T-cell (primary cell): Measurements from ENCODE around the gene DLGAP1. TPM values are rescaled to one million over a fixed set of nuclear protein-coding genes. Genes with fewer than 3 reads are reported as not detected.

Experiments used
- ATAC-seq, 4 experiments: fragments of 200-7000 bp in 3 of 4; fragments of 150-1000 bp in 1 of 4; cut with Tn5 transposase; replicated peaks in 1 of 4; 1 replicate in 3 of 4; 2 replicates in 1 of 4; pipeline ENCODE4 v1.10.0; 2021; ENCODE audit warnings: moderate library complexity in 3 of 4, mild to moderate bottlenecking in 2 of 4, moderate number of reproducible peaks in 1 of 4
- CTCF ChIA-PET, 2 donors: fragments of 300-600 bp; sonication (Branson Sonifier 250); formaldehyde crosslinking; loops; one replicate each; lab custom pipeline; 2022; ENCODE audit warnings: antibody characterized with exemption in 2 of 2; lab: Charles Lee
- POLR2A ChIA-PET, 2 donors: fragments of 300-600 bp; sonication (Branson Sonifier 250); formaldehyde crosslinking; loops; one replicate each; lab custom pipeline; 2022; ENCODE audit warnings: antibody characterized with exemption in 2 of 2; lab: Charles Lee
- DNase-seq, 35 experiments: peaks; one replicate each; pipeline versions ENCODE4 v3.0.0 to v3.0.0-alpha.2; 2013 to 2023
- H3K27ac ChIP-seq: one replicate; pipeline ENCODE4 v1.5.1; 2013; ENCODE audit warnings: low read length
- H3K27me3 ChIP-seq, 2 experiments: replicated peaks in 1 of 2; 1 replicate in 1 of 2; 2 replicates in 1 of 2; pipeline versions ENCODE4 v1.6.1 to v1.7.0; 2013; ENCODE audit warnings: low read length in 1 of 2, mixed read lengths in 1 of 2; ENCODE audit not compliant: control insufficient read depth in 2 of 2, insufficient read depth in 2 of 2; ENCODE audit errors: extremely low read depth in 1 of 2
- H3K36me3 ChIP-seq, 2 donors: 1 replicate in 1 of 2; 2 replicates in 1 of 2; pipeline versions ENCODE4 v1.6.1 to v1.7.0; 2013; ENCODE audit warnings: low read length in 1 of 2; ENCODE audit not compliant: control insufficient read depth in 2 of 2, insufficient read depth in 1 of 2; ENCODE audit errors: extremely low read depth in 1 of 2
- H3K4me1 ChIP-seq, 2 experiments: 1 replicate in 1 of 2; 2 replicates in 1 of 2; pipeline versions ENCODE4 v1.6.1 to v1.7.0; 2013; ENCODE audit warnings: low read length in 2 of 2, mixed read lengths in 1 of 2; ENCODE audit not compliant: insufficient read depth in 2 of 2, control insufficient read depth in 1 of 2; ENCODE audit errors: extremely low read depth in 1 of 2
- H3K4me3 ChIP-seq, 2 donors: 1 replicate in 1 of 2; 2 replicates in 1 of 2; pipeline versions ENCODE4 v1.5.1 to v1.7.0; 2013; ENCODE audit warnings: mild to moderate bottlenecking in 2 of 2, low read length in 1 of 2, moderate library complexity in 1 of 2; ENCODE audit not compliant: control insufficient read depth in 1 of 2; ENCODE audit errors: extremely low read depth in 1 of 2
- H3K9me3 ChIP-seq: 2 replicates; pipeline ENCODE4 v1.7.0; 2013
- H3K27ac Mint-ChIP-seq, 2 donors: one replicate each; pipeline ENCODE4 v1.8.0; 2020 to 2021; ENCODE audit warnings: mild to moderate bottlenecking in 2 of 2, mixed read lengths in 2 of 2
- H3K27me3 Mint-ChIP-seq, 2 donors: one replicate each; pipeline ENCODE4 v1.8.0; 2021 to 2022; ENCODE audit warnings: mixed read lengths in 2 of 2
- H3K36me3 Mint-ChIP-seq: one replicate; pipeline ENCODE4 v1.8.0; 2021; ENCODE audit warnings: mixed read lengths
- H3K4me1 Mint-ChIP-seq, 3 donors: one replicate each; pipeline ENCODE4 v1.8.0; 2020 to 2022; ENCODE audit warnings: mixed read lengths in 3 of 3, mild to moderate bottlenecking in 1 of 3
- H3K4me3 Mint-ChIP-seq, 3 donors: one replicate each; pipeline ENCODE4 v1.8.0; 2020 to 2022; ENCODE audit warnings: mild to moderate bottlenecking in 3 of 3, mixed read lengths in 3 of 3, moderate library complexity in 3 of 3
- H3K9me3 Mint-ChIP-seq, 3 donors: one replicate each; pipeline ENCODE4 v1.8.0; 2020 to 2022; ENCODE audit warnings: mixed read lengths in 3 of 3
- WGBS: methylation state at CpG from one replicate; pipeline ENCODE4 v1.1.5; 2013; ENCODE audit warnings: missing lambda C conversion rate; ENCODE audit not compliant: insufficient coverage; 5-methylcytosine and 5-hydroxymethylcytosine counted together
- total RNA-seq, 35 experiments: library from RNA in 6 of 35; stranded (reverse) in 6 of 35; fragments of 120-200 nt in 1 of 35; gene quantifications; one replicate each; pipeline versions ENCODE4 v1.2.1 to v1.2.4 and lab custom pipeline; 2013 to 2026

Gene DLGAP1
- total RNA-seq, 5 donors from 2014 or later (not counting 1 experiment from before 2014, with no cell fraction given), result 0.25 to 1.8 (median 0.26) TPM

- peaks cover 0 to 6% (median 4%) of the 10 kb centered on the region in 3 donors for H3K9me3 Mint-ChIP-seq
- WGBS, result 89% methylated on average over 3 of the region's 3 CpGs
- H3K27ac Mint-ChIP-seq, result no peak overlapping the region
- Histone ChIP-seq H3K27me3 (no peaks in the 10 kb centered on the region), H3K4me3 (no peak overlapping the region), H3K27ac (no peak overlapping the region), H3K36me3 (no peaks in the 10 kb centered on the region), H3K9me3 (no peaks in the 10 kb centered on the region), H3K4me1 (no peaks in the 10 kb centered on the region)
- DNase-seq, result no peak
- no peaks in the 10 kb centered on the region for H3K36me3 Mint-ChIP-seq
- H3K4me3 Mint-ChIP-seq, result no peak overlapping the region
- no peak for ATAC-seq
- H3K4me1 Mint-ChIP-seq, result no peaks in the 10 kb centered on the region
- peaks cover 2 to 12% of the 10 kb centered on the region in 2 donors for H3K27me3 Mint-ChIP-seq
- ChIA-PET CTCF (no interaction called here), POLR2A (no interaction called here)
Measured at GRCh38 chr18:3855966-3856365, 599.1 kb downstream of the DLGAP1 start.

- no CpG with 5 or more reads among the region's 2 CpGs for WGBS
- Mint-ChIP-seq H3K4me3 (no peak overlapping the region), H3K27ac (no peak overlapping the region), H3K27me3 (peaks cover 5 to 11% of the 10 kb centered on the region in 2 donors), H3K36me3 (no peaks in the 10 kb centered on the region), H3K4me1 (no peaks in the 10 kb centered on the region), H3K9me3 (peaks cover 0 to 6% (median 4%) of the 10 kb centered on the region in 3 donors)
- Histone ChIP-seq H3K36me3 (no peaks in the 10 kb centered on the region), H3K4me1 (no peaks in the 10 kb centered on the region), H3K4me3 (no peak overlapping the region), H3K27me3 (no peaks in the 10 kb centered on the region), H3K27ac (no peak overlapping the region), H3K9me3 (no peaks in the 10 kb centered on the region)
- ChIA-PET CTCF (no interaction called here), POLR2A (no interaction called here)
- ATAC-seq (no peak), DNase-seq (no peak)
Measured at GRCh38 chr18:3852321-3852720, 602.8 kb downstream of the DLGAP1 start.

- Histone ChIP-seq H3K4me1 (no peaks in the 10 kb centered on the region), H3K4me3 (no peak overlapping the region), H3K36me3 (no peaks in the 10 kb centered on the region), H3K9me3 (no peaks in the 10 kb centered on the region), H3K27ac (no peak overlapping the region), H3K27me3 (no peaks in the 10 kb centered on the region)
- no peaks in the 10 kb centered on the region for H3K36me3 Mint-ChIP-seq
- H3K9me3 Mint-ChIP-seq, result peaks cover 0 to 6% (median 4%) of the 10 kb centered on the region in 3 donors
- no peak overlapping the region for H3K4me3 Mint-ChIP-seq
- ATAC-seq (no peak), DNase-seq (no peak)
- 68% methylated on average over 2 of the region's 2 CpGs for WGBS
- no peak overlapping the region for H3K27ac Mint-ChIP-seq
- peaks cover 7 to 13% of the 10 kb centered on the region in 2 donors for H3K27me3 Mint-ChIP-seq
- H3K4me1 Mint-ChIP-seq, result no peaks in the 10 kb centered on the region
- ChIA-PET POLR2A (no interaction called here), CTCF (no interaction called here)
Measured at GRCh38 chr18:3851159-3851558, 603.9 kb downstream of the DLGAP1 start.

GRCh38 chr18:3848316-3848715 lies 606.8 kb downstream of the DLGAP1 start:
- H3K9me3 ChIP-seq, result no peaks in the 10 kb centered on the region
- H3K27me3 Mint-ChIP-seq, result peaks cover 5 to 15% of the 10 kb centered on the region in 2 donors
- ChIA-PET CTCF (no interaction called here), POLR2A (no interaction called here)
- H3K4me3 ChIP-seq, result no peak overlapping the region
- H3K4me1 ChIP-seq, result no peaks in the 10 kb centered on the region
- no peaks in the 10 kb centered on the region for H3K27me3 ChIP-seq
- WGBS, result 83% methylated on average over 1 of the region's 3 CpGs
- no peaks in the 10 kb centered on the region for H3K36me3 ChIP-seq
- DNase-seq (no peak), ATAC-seq (no peak)
- no peaks in the 10 kb centered on the region for H3K4me1 Mint-ChIP-seq
- no peak overlapping the region for H3K27ac ChIP-seq
- H3K9me3 Mint-ChIP-seq, result peaks cover 0 to 6% (median 4%) of the 10 kb centered on the region in 3 donors
- H3K4me3 Mint-ChIP-seq, result no peak overlapping the region
- H3K36me3 Mint-ChIP-seq, result no peaks in the 10 kb centered on the region
- H3K27ac Mint-ChIP-seq, result no peak overlapping the region

- Histone ChIP-seq H3K4me3 (no peak overlapping the region), H3K27me3 (no peaks in the 10 kb centered on the region), H3K36me3 (no peaks in the 10 kb centered on the region), H3K27ac (no peak overlapping the region), H3K9me3 (no peaks in the 10 kb centered on the region), H3K4me1 (no peaks in the 10 kb centered on the region)
- no peak overlapping the region for H3K4me3 Mint-ChIP-seq
- no peak for ATAC-seq
- peaks cover 8 to 28% of the 10 kb centered on the region in 2 donors for H3K27me3 Mint-ChIP-seq
- no CpG with 5 or more reads among the region's 2 CpGs for WGBS
- POLR2A ChIA-PET, result no interaction called here
- no peaks in the 10 kb centered on the region for H3K4me1 Mint-ChIP-seq
- no peaks in the 10 kb centered on the region for H3K9me3 Mint-ChIP-seq
- no peaks in the 10 kb centered on the region for H3K36me3 Mint-ChIP-seq
- H3K27ac Mint-ChIP-seq, result no peak overlapping the region
- no peak for DNase-seq
- CTCF ChIA-PET, result no interaction called here
Measured at GRCh38 chr18:3845161-3845560, 609.9 kb downstream of the DLGAP1 start.

- Histone ChIP-seq H3K9me3 (no peaks in the 10 kb centered on the region), H3K27me3 (no peaks in the 10 kb centered on the region), H3K4me1 (no peaks in the 10 kb centered on the region), H3K27ac (no peak overlapping the region), H3K4me3 (no peak overlapping the region), H3K36me3 (no peaks in the 10 kb centered on the region)
- Mint-ChIP-seq H3K27me3 (peaks cover 18 to 25% of the 10 kb centered on the region in 2 donors), H3K9me3 (no peaks in the 10 kb centered on the region), H3K27ac (no peak overlapping the region), H3K4me3 (no peak overlapping the region), H3K4me1 (no peaks in the 10 kb centered on the region), H3K36me3 (no peaks in the 10 kb centered on the region)
- 67% methylated on average over 2 of the region's 2 CpGs for WGBS
- ChIA-PET CTCF (no interaction called here), POLR2A (no interaction called here)
- DNase-seq, result no peak
- ATAC-seq, result no peak
Measured at GRCh38 chr18:3842844-3843243, 612.3 kb downstream of the DLGAP1 start.

- H3K4me3 ChIP-seq, result no peak overlapping the region
- no peak overlapping the region for H3K27ac ChIP-seq
- no peaks in the 10 kb centered on the region for H3K4me1 ChIP-seq
- DNase-seq (no peak), ATAC-seq (no peak)
- no peaks in the 10 kb centered on the region for H3K9me3 ChIP-seq
- POLR2A ChIA-PET, result no interaction called here
- CTCF ChIA-PET, result no interaction called here
- Mint-ChIP-seq H3K4me3 (no peak overlapping the region), H3K9me3 (no peaks in the 10 kb centered on the region), H3K27ac (no peak overlapping the region), H3K27me3 (peaks cover 14 to 21% of the 10 kb centered on the region in 2 donors), H3K4me1 (no peaks in the 10 kb centered on the region), H3K36me3 (no peaks in the 10 kb centered on the region)
- no peaks in the 10 kb centered on the region for H3K36me3 ChIP-seq
- 91% methylated on average over 1 of the region's 3 CpGs for WGBS
- no peaks in the 10 kb centered on the region for H3K27me3 ChIP-seq
Measured at GRCh38 chr18:3840766-3841165, 614.3 kb downstream of the DLGAP1 start.
